GM12872 (cell line): ENCODE measurements around the gene MMP14.

Experiments used
- CTCF ChIP-seq: IDR thresholded peaks from 3 replicates; pipeline ENCODE4 v1.5.1; 2011; ENCODE audit warnings: low read depth, mild to moderate bottlenecking, low read length, moderate library complexity; ENCODE audit not compliant: insufficient read depth

Gene MMP14

GRCh38 chr14:22875748-22876319 is 39.4 kb downstream of the MMP14 start:
- TF ChIP-seq CTCF, result no peak

- no peak for TF ChIP-seq CTCF
Observed at GRCh38 chr14:22877000-22877501, 40.7 kb downstream of the MMP14 start.

- no peak for TF ChIP-seq CTCF
Observed at GRCh38 chr14:22878271-22879246, 42.2 kb downstream of the MMP14 start.

- TF ChIP-seq CTCF, result no peak
Observed at GRCh38 chr14:22882064-22882463, 45.7 kb downstream of the MMP14 start.

- no peak for TF ChIP-seq CTCF
Observed at GRCh38 chr14:22882529-22883172, 46.3 kb downstream of the MMP14 start.

GRCh38 chr14:22883173-22883976 is 47.0 kb downstream of the MMP14 start, which contains the start of gene REM2:
Gene REM2 (plus strand): TSS chr14:22883222. CDS start chr14:22883288, 66 bp downstream.
- no peak for TF ChIP-seq CTCF
